ENCODE data around the gene UBE2G2. TPM values are rescaled to one million over a fixed set of nuclear protein-coding genes. Genes with fewer than 3 reads are reported as not detected.

The UBE2G2 gene
- total and polyA plus RNA-seq, 4 donors: 53.0 to 102 (median 73.2) TPM

GRCh38 chr21:44767834-44768831, 33.5 kb downstream of the UBE2G2 start:
- H3K27me3 ChIP-seq (ENCODE audit: control insufficient read depth, insufficient read depth, low read length): no peaks in the 10 kb centered on the region
- DNase-seq (ENCODE audit: low read depth in 4 of 6, low spot score in 6 of 6): peak in 1 of 6 donors; percentile 66
- no peaks in the 10 kb centered on the region for H3K9me3 ChIP-seq (ENCODE audit: control insufficient read depth, insufficient read depth, low read length)
- 59% methylated on average over 29 of the region's 30 CpGs for WGBS (ENCODE audit: insufficient coverage)
- H3K4me1 ChIP-seq (ENCODE audit: control insufficient read depth, insufficient read depth, low read length): peaks cover 30% of the 10 kb centered on the region
- no peak overlapping the region for H3K4me3 ChIP-seq (ENCODE audit: low read depth, low read length)
- H3K36me3 ChIP-seq (ENCODE audit: control insufficient read depth, insufficient read depth, low read length): peaks cover 67% of the 10 kb centered on the region
- H3K27ac ChIP-seq (ENCODE audit: low read depth, low read length): no peak overlapping the region

- no peaks in the 10 kb centered on the region for H3K27me3 ChIP-seq (ENCODE audit: control insufficient read depth, insufficient read depth, low read length)
- H3K27ac ChIP-seq (ENCODE audit: low read depth, low read length): no peak overlapping the region
- no peak for DNase-seq (ENCODE audit: low read depth in 4 of 6, low spot score in 6 of 6)
- peaks cover 28% of the 10 kb centered on the region for H3K4me1 ChIP-seq (ENCODE audit: control insufficient read depth, insufficient read depth, low read length)
- H3K36me3 ChIP-seq (ENCODE audit: control insufficient read depth, insufficient read depth, low read length): peaks cover 55% of the 10 kb centered on the region
- no peak overlapping the region for H3K4me3 ChIP-seq (ENCODE audit: low read depth, low read length)
- WGBS (ENCODE audit: insufficient coverage): 80% methylated on average over 9 of the region's 11 CpGs
- H3K9me3 ChIP-seq (ENCODE audit: control insufficient read depth, insufficient read depth, low read length): no peaks in the 10 kb centered on the region
Measured at GRCh38 chr21:44766818-44767354, 34.7 kb downstream of the UBE2G2 start.

- Histone ChIP-seq H3K27ac (ENCODE audit: low read depth, low read length) (no peak overlapping the region), H3K4me3 (ENCODE audit: low read depth, low read length) (no peak overlapping the region), H3K27me3 (ENCODE audit: control insufficient read depth, insufficient read depth, low read length) (no peaks in the 10 kb centered on the region), H3K36me3 (ENCODE audit: control insufficient read depth, insufficient read depth, low read length) (peaks cover 48% of the 10 kb centered on the region), H3K4me1 (ENCODE audit: control insufficient read depth, insufficient read depth, low read length) (peaks cover 27% of the 10 kb centered on the region), H3K9me3 (ENCODE audit: control insufficient read depth, insufficient read depth, low read length) (no peaks in the 10 kb centered on the region)
- 93% methylated on average over 24 of the region's 24 CpGs for WGBS (ENCODE audit: insufficient coverage)
- no peak for DNase-seq (ENCODE audit: low read depth in 4 of 6, low spot score in 6 of 6)
Measured at GRCh38 chr21:44766014-44766817, 35.4 kb downstream of the UBE2G2 start.

- 67% methylated on average over 11 of the region's 12 CpGs for WGBS (ENCODE audit: insufficient coverage)
- H3K4me3 ChIP-seq (ENCODE audit: low read depth, low read length): no peak overlapping the region
- H3K27ac ChIP-seq (ENCODE audit: low read depth, low read length): no peak overlapping the region
- H3K9me3 ChIP-seq (ENCODE audit: control insufficient read depth, insufficient read depth, low read length): no peaks in the 10 kb centered on the region
- peaks cover 27% of the 10 kb centered on the region for H3K4me1 ChIP-seq (ENCODE audit: control insufficient read depth, insufficient read depth, low read length)
- H3K36me3 ChIP-seq (ENCODE audit: control insufficient read depth, insufficient read depth, low read length): peaks cover 40% of the 10 kb centered on the region
- no peaks in the 10 kb centered on the region for H3K27me3 ChIP-seq (ENCODE audit: control insufficient read depth, insufficient read depth, low read length)
- DNase-seq (ENCODE audit: low read depth in 4 of 6, low spot score in 6 of 6): no peak
Measured at GRCh38 chr21:44765231-44766013, 36.2 kb downstream of the UBE2G2 start.

GRCh38 chr21:44764319-44765230, 37.0 kb downstream of the UBE2G2 start:
- peaks cover 36% of the 10 kb centered on the region for H3K36me3 ChIP-seq (ENCODE audit: control insufficient read depth, insufficient read depth, low read length)
- peaks cover 27% of the 10 kb centered on the region for H3K4me1 ChIP-seq (ENCODE audit: control insufficient read depth, insufficient read depth, low read length)
- H3K9me3 ChIP-seq (ENCODE audit: control insufficient read depth, insufficient read depth, low read length): no peaks in the 10 kb centered on the region
- DNase-seq (ENCODE audit: low read depth in 4 of 6, low spot score in 6 of 6): no peak
- 74% methylated on average over 25 of the region's 26 CpGs for WGBS (ENCODE audit: insufficient coverage)
- no peaks in the 10 kb centered on the region for H3K27me3 ChIP-seq (ENCODE audit: control insufficient read depth, insufficient read depth, low read length)
- no peak overlapping the region for H3K4me3 ChIP-seq (ENCODE audit: low read depth, low read length)
- H3K27ac ChIP-seq (ENCODE audit: low read depth, low read length): no peak overlapping the region

- DNase-seq (ENCODE audit: low read depth in 4 of 6, low spot score in 6 of 6): no peak
- Histone ChIP-seq H3K27ac (ENCODE audit: low read depth, low read length) (no peak overlapping the region), H3K4me3 (ENCODE audit: low read depth, low read length) (no peak overlapping the region), H3K4me1 (ENCODE audit: control insufficient read depth, insufficient read depth, low read length) (peaks cover 26% of the 10 kb centered on the region), H3K36me3 (ENCODE audit: control insufficient read depth, insufficient read depth, low read length) (peaks cover 40% of the 10 kb centered on the region), H3K27me3 (ENCODE audit: control insufficient read depth, insufficient read depth, low read length) (no peaks in the 10 kb centered on the region), H3K9me3 (ENCODE audit: control insufficient read depth, insufficient read depth, low read length) (no peaks in the 10 kb centered on the region)
- 88% methylated on average over 18 of the region's 25 CpGs for WGBS (ENCODE audit: insufficient coverage)
Measured at GRCh38 chr21:44763451-44764318, 37.9 kb downstream of the UBE2G2 start.

GRCh38 chr21:44763050-44763378, 38.6 kb downstream of the UBE2G2 start:
- no peak for DNase-seq (ENCODE audit: low read depth in 4 of 6, low spot score in 6 of 6)
- Histone ChIP-seq H3K27me3 (ENCODE audit: control insufficient read depth, insufficient read depth, low read length) (no peaks in the 10 kb centered on the region), H3K4me1 (ENCODE audit: control insufficient read depth, insufficient read depth, low read length) (peaks cover 22% of the 10 kb centered on the region), H3K9me3 (ENCODE audit: control insufficient read depth, insufficient read depth, low read length) (no peaks in the 10 kb centered on the region), H3K36me3 (ENCODE audit: control insufficient read depth, insufficient read depth, low read length) (peaks cover 36% of the 10 kb centered on the region), H3K27ac (ENCODE audit: low read depth, low read length) (no peak overlapping the region), H3K4me3 (ENCODE audit: low read depth, low read length) (no peak overlapping the region)
- 77% methylated on average over 8 of the region's 8 CpGs for WGBS (ENCODE audit: insufficient coverage)

All from spinal cord (tissue), 10 donors.